A549 (cell line): ENCODE measurements around the gene C5orf58. TPM values are rescaled to one million over a fixed set of nuclear protein-coding genes. Genes with fewer than 3 reads are reported as not detected.

Source experiments
- ATAC-seq, 2 experiments: fragments of 200-7000 bp in 1 of 2; fragments of >200 bp in 1 of 2; cut with Nextera tagmentation in 1 of 2; cut with Tn5 transposase in 1 of 2; 3 replicates each; pipeline versions ENCODE4 v1.8.0 to v1.9.1; 2018 to 2020; ENCODE audit warnings: mild to moderate bottlenecking in 1 of 2, moderate library complexity in 1 of 2
- CTCF ChIA-PET: fragments of 300-600 bp; sonication (Branson Sonifier 250); formaldehyde crosslinking; extraction: SDS; loops from one replicate; lab custom pipeline; 2021; ENCODE audit warnings: antibody characterized with exemption, inconsistent platforms; lab: Yijun Ruan, JAX
- POLR2A ChIA-PET: fragments of 350-600 bp; formaldehyde crosslinking; extraction: SDS; loops from one replicate; lab custom pipeline; 2021; ENCODE audit warnings: antibody characterized with exemption, inconsistent platforms; lab: Yijun Ruan, JAX
- DNase-seq, 2 experiments: peaks; one replicate each; pipeline versions ENCODE4 v3.0.0 to v3.0.0-alpha.2; 2011 to 2016; ENCODE audit warnings: low read depth in 1 of 2, low spot score in 1 of 2
- FAIRE-seq: peaks from 2 replicates; lab custom pipeline; 2011; peaks lifted over from hg19 to GRCh38; lab: Jason Lieb, UNC
- H3K27ac ChIP-seq, 2 experiments: fragments of >200 bp; sonication (Bioruptor Twin); formaldehyde crosslinking; 3 replicates each; pipeline ENCODE4 v1.5.1; 2016 to 2017
- H3K4me1 ChIP-seq: fragments of >200 bp; sonication (Bioruptor Twin); formaldehyde crosslinking; 3 replicates; pipeline ENCODE4 v1.6.1; 2016
- H3K4me2 ChIP-seq: fragments of >200 bp; sonication (Bioruptor Twin); formaldehyde crosslinking; 3 replicates; pipeline ENCODE4 v1.6.1; 2016
- H3K4me3 ChIP-seq: fragments of >200 bp; sonication (Bioruptor Twin); formaldehyde crosslinking; 3 replicates; pipeline ENCODE4 v1.5.1; 2016
- H3K9me3 ChIP-seq: fragments of >200 bp; sonication (Bioruptor Twin); formaldehyde crosslinking; 3 replicates; pipeline ENCODE4 v1.6.1; 2016
- CBX8 ChIP-seq: fragments of 200-600 bp; sonication (generic); IDR thresholded peaks from 2 replicates; pipeline ENCODE4 v1.6.1; 2016
- FOSL2 ChIP-seq, 2 experiments: fragments of 450-650 bp in 1 of 2; fragments of >200 bp in 1 of 2; sonication (Bioruptor Twin) in 1 of 2; formaldehyde crosslinking; IDR thresholded peaks; 2 replicates each; pipeline versions ENCODE4 v1.5.0 to v1.6.1; 2016 to 2020; ENCODE audit warnings: mild to moderate bottlenecking in 1 of 2, moderate library complexity in 1 of 2
- KDM1A ChIP-seq: fragments of 200-600 bp; sonication (generic); IDR thresholded peaks from 2 replicates; pipeline ENCODE4 v1.6.1; 2016; ENCODE audit warnings: low read depth, mild to moderate bottlenecking
- KDM5A ChIP-seq: fragments of 200-600 bp; sonication (generic); IDR thresholded peaks from 2 replicates; pipeline ENCODE4 v1.6.1; 2016; ENCODE audit warnings: antibody characterized with exemption, mild to moderate bottlenecking
- NR3C1 ChIP-seq: fragments of >200 bp; sonication (Bioruptor Twin); formaldehyde crosslinking; IDR thresholded peaks from 3 replicates; pipeline ENCODE4 v1.6.1; 2017
- POLR2AphosphoS2 ChIP-seq: conservative IDR thresholded peaks from 2 replicates; pipeline ENCODE4 v1.6.1; 2012; ENCODE audit warnings: low read length, improper control_type of control experiment, inconsistent platforms
- RAD21 ChIP-seq, 2 experiments: fragments of >200 bp in 1 of 2; sonication (Bioruptor Twin) in 1 of 2; formaldehyde crosslinking in 1 of 2; IDR thresholded peaks in 1 of 2; conservative IDR thresholded peaks in 1 of 2; 2 replicates in 1 of 2; 3 replicates in 1 of 2; pipeline ENCODE4 v1.6.1; 2012 to 2018; ENCODE audit warnings: inconsistent platforms in 1 of 2
- RCOR1 ChIP-seq: fragments of 150-350 bp; IDR thresholded peaks from 2 replicates; pipeline ENCODE4 v1.6.1; 2014; ENCODE audit warnings: antibody characterized with exemption, low read length, low read depth
- RNF2 ChIP-seq: fragments of 200-600 bp; sonication (generic); IDR thresholded peaks from 2 replicates; pipeline ENCODE4 v1.6.1; 2016; ENCODE audit warnings: low read depth, mild to moderate bottlenecking, antibody characterized with exemption, moderate library complexity, borderline replicate concordance
- SMC3 ChIP-seq: fragments of >200 bp; sonication (Bioruptor Twin); formaldehyde crosslinking; IDR thresholded peaks from 3 replicates; pipeline ENCODE4 v1.6.1; 2018; ENCODE audit warnings: inconsistent platforms
- SREBF2 ChIP-seq: fragments of 450-650 bp; IDR thresholded peaks from 2 replicates; pipeline ENCODE4 v1.6.1; 2014; ENCODE audit warnings: mild to moderate bottlenecking, moderate library complexity
- ZSCAN20 ChIP-seq: fragments of 250-450 bp; sonication (Bioruptor Pico); IDR thresholded peaks from 2 replicates; pipeline ENCODE4 v1.8.0; 2022; ENCODE audit warnings: mild to moderate bottlenecking, moderate library complexity
- WGBS: methylation state at CpG from one replicate; pipeline ENCODE4 v1.1.6; 2017; ENCODE audit errors: missing lambda C conversion rate; 5-methylcytosine and 5-hydroxymethylcytosine counted together
- polyA plus RNA-seq, 4 experiments: library from polyadenylated mRNA; depleted of rRNA in 3 of 4; stranded (reverse); fragments of >200 nt; fragmentation: RNase III in 1 of 4; extraction: RNeasy Plus Mini Kit Qiagen cat#74134 plus additional on column Dnase treatment in 1 of 4; gene quantifications; 2 replicates in 3 of 4; 3 replicates in 1 of 4; pipeline ENCODE4 v1.2.3, GENCODE V29; 2011 to 2017
- TF ChIP-seq, protein P1 (sequence below): fragments of 250-450 bp; sonication (Bioruptor Pico); IDR thresholded peaks from 2 replicates; pipeline ENCODE4 v1.5.0; 2020; ENCODE audit warnings: low read depth, mild to moderate bottlenecking, moderate library complexity
- TF ChIP-seq, protein P2 (sequence below): fragments of >200 bp; sonication (Bioruptor Twin); formaldehyde crosslinking; IDR thresholded peaks from 3 replicates; pipeline ENCODE4 v1.5.1; 2016
- TF ChIP-seq, protein P3 (sequence below): fragments of 150-350 bp; IDR thresholded peaks from 2 replicates; pipeline ENCODE4 v1.6.1; 2014; ENCODE audit warnings: low read depth, mild to moderate bottlenecking, low read length

The C5orf58 gene
- polyA plus RNA-seq, 2 of the 4 experiments (the other 2 are of a cell fraction), result not detected

DNA sequence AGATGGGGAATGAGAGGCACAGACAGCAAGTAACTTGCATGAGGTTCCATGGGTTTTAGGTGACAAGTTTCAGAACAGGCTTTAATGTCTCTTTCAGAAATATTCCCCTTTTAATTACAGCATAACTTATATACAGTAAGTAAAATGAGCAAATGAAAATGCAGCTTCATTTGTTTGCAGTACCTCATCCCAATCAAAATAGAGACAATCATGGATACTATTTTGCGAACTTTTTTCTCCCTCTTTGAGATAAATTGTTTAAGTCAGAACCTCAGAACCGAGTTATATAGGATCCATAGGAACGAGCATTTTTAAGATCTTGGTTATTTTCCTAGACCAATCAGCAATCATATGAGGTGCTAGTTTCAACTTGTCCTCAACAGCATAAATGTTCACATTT is 61.3 kb downstream of the C5orf58 start:
- H3K4me2 ChIP-seq, result no peak overlapping the region
- no peak overlapping the region for H3K4me3 ChIP-seq
- FAIRE-seq (no peak), DNase-seq (no peak)
- no peaks in the 10 kb centered on the region for H3K4me1 ChIP-seq
- POLR2A ChIA-PET, result no interaction called here
- peaks cover 8% of the 10 kb centered on the region; the same call in 2 of the 3 replicates for H3K9me3 ChIP-seq
- H3K27ac ChIP-seq, result no peak overlapping the region
- CTCF ChIA-PET, result interaction anchor here (0.9 to 1.3 kb wide), 2 partner anchors 12 to 128 kb away, joined by 3 to 4 read pairs; no protein-coding TSS in a partner anchor
- 31% methylated on average over 3 of the region's 3 CpGs for WGBS
- TF ChIP-seq CBX8 (no peak), ZSCAN20 (CRISPR knock-in tag) (no peak), FOSL2 (IDR thresholded peaks at IDR 0.05) (no peak), FOSL2 (CRISPR knock-in tag; IDR thresholded peaks at IDR 0.05) (no peak), SMC3 (no peak), POLR2AphosphoS2 (no peak), RCOR1 (no peak), RNF2 (no peak), RAD21 (conservative IDR thresholded peaks at IDR 0.05 in 1 of 2, IDR thresholded peaks at IDR 0.05 in 1 of 2) (no peak), KDM5A (no peak), SREBF2 (no peak), NR3C1 (no peak)
- TF ChIP-seq, protein P1, sequence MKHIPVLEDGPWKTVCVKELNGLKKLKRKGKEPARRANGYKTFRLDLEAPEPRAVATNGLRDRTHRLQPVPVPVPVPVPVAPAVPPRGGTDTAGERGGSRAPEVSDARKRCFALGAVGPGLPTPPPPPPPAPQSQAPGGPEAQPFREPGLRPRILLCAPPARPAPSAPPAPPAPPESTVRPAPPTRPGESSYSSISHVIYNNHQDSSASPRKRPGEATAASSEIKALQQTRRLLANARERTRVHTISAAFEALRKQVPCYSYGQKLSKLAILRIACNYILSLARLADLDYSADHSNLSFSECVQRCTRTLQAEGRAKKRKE, result no peak
- TF ChIP-seq, protein P2, sequence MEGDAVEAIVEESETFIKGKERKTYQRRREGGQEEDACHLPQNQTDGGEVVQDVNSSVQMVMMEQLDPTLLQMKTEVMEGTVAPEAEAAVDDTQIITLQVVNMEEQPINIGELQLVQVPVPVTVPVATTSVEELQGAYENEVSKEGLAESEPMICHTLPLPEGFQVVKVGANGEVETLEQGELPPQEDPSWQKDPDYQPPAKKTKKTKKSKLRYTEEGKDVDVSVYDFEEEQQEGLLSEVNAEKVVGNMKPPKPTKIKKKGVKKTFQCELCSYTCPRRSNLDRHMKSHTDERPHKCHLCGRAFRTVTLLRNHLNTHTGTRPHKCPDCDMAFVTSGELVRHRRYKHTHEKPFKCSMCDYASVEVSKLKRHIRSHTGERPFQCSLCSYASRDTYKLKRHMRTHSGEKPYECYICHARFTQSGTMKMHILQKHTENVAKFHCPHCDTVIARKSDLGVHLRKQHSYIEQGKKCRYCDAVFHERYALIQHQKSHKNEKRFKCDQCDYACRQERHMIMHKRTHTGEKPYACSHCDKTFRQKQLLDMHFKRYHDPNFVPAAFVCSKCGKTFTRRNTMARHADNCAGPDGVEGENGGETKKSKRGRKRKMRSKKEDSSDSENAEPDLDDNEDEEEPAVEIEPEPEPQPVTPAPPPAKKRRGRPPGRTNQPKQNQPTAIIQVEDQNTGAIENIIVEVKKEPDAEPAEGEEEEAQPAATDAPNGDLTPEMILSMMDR, result no peak
- TF ChIP-seq, protein P3, sequence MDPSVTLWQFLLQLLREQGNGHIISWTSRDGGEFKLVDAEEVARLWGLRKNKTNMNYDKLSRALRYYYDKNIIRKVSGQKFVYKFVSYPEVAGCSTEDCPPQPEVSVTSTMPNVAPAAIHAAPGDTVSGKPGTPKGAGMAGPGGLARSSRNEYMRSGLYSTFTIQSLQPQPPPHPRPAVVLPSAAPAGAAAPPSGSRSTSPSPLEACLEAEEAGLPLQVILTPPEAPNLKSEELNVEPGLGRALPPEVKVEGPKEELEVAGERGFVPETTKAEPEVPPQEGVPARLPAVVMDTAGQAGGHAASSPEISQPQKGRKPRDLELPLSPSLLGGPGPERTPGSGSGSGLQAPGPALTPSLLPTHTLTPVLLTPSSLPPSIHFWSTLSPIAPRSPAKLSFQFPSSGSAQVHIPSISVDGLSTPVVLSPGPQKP, result no peak
- TF ChIP-seq, all 56 proteins: peak for 0
- ATAC-seq, result no peak

DNA sequence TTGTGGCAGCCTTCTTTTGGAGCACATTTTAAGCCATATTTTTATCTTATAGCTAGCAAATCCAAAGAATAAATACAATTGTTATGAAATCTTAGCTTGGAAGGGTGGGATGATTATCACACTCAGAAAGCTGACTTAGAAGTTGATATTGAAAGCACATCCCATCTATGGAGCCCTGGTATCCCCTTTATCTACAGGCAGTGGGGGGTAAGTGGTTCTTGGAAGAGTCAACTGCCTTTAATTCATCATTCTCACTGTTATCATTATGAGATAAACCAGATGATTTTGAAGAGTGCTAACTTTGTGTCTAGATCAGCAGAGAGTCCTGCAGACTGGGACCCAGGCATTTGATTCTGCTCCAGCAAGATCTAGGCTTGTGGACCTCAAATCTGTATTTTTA is 61.8 kb downstream of the C5orf58 start:
- CTCF ChIA-PET, result interaction anchor here (1.3 kb wide), 1 partner anchor 12 kb away, joined by 4 read pairs; no protein-coding TSS in a partner anchor
- Histone ChIP-seq H3K9me3 (peaks cover 8% of the 10 kb centered on the region; the same call in 2 of the 3 replicates), H3K27ac (no peak overlapping the region), H3K4me2 (no peak overlapping the region)
- ATAC-seq, result no peak
- DNase-seq, result no peak
- POLR2A ChIA-PET, result no interaction called here
- no peak for TF ChIP-seq KDM1A
- TF ChIP-seq, all 56 proteins: peak for 0
- H3K4me3 ChIP-seq, result no peak overlapping the region
- H3K4me1 ChIP-seq, result no peaks in the 10 kb centered on the region
- FAIRE-seq, result no peak

Other genes with a start within 250 kb of the C5orf58 start
- not detected in 2 replicates for gene FOXI1, start 127.1 kb upstream of the C5orf58 start, polyA plus RNA-seq (2011; rRNA removed)
- not detected in 3 replicates for gene FOXI1, start 127.1 kb upstream of the C5orf58 start, polyA plus RNA-seq (2017; fragmentation: RNase III; extraction: RNeasy Plus Mini Kit Qiagen cat#74134 plus additional on column Dnase treatment)
- not detected in 2 replicates for gene LCP2, start 64.8 kb downstream of the C5orf58 start, polyA plus RNA-seq (2011; rRNA removed)
- not detected in 3 replicates for gene LCP2, start 64.8 kb downstream of the C5orf58 start, polyA plus RNA-seq (2017; fragmentation: RNase III; extraction: RNeasy Plus Mini Kit Qiagen cat#74134 plus additional on column Dnase treatment)
- not detected in 2 replicates for gene KCNMB1, start 156.4 kb downstream of the C5orf58 start, polyA plus RNA-seq (2011; rRNA removed)
- not detected in 3 replicates for gene KCNMB1, start 156.4 kb downstream of the C5orf58 start, polyA plus RNA-seq (2017; fragmentation: RNase III; extraction: RNeasy Plus Mini Kit Qiagen cat#74134 plus additional on column Dnase treatment)